H1 (cell line): ENCODE results near the gene GAS2L1. TPM values are rescaled to one million over a fixed set of nuclear protein-coding genes. Genes with fewer than 3 reads are reported as not detected.

Experiments used
- CTCF ChIA-PET: fragments of 300-600 bp; sonication (Branson Sonifier 250); formaldehyde crosslinking; loops from one replicate; lab custom pipeline; 2021; ENCODE audit not compliant: partially characterized antibody; lab: Charles Lee
- POLR2A ChIA-PET: fragments of 300-600 bp; sonication (Branson Sonifier 250); formaldehyde crosslinking; loops from one replicate; lab custom pipeline; 2021; ENCODE audit warnings: inconsistent platforms; ENCODE audit not compliant: partially characterized antibody; lab: Charles Lee
- DNase-seq, 2 experiments: peaks; one replicate each; pipeline versions ENCODE4 v3.0.0 to v3.0.0-alpha.2; 2010 to 2022; ENCODE audit warnings: low spot score in 2 of 2, low read depth in 1 of 2, mixed read lengths in 1 of 2
- FAIRE-seq: peaks from 2 replicates; lab custom pipeline; 2011; peaks lifted over from hg19 to GRCh38; lab: Jason Lieb, UNC
- H2AFZ ChIP-seq: 2 replicates; pipeline ENCODE4 v1.8.1; 2012; ENCODE audit warnings: low read length, inconsistent platforms
- H2AK5ac ChIP-seq: 2 replicates; pipeline ENCODE4 v1.6.1; 2013; ENCODE audit warnings: low read depth, low read length
- H2BK120ac ChIP-seq: replicated peaks from 2 replicates; pipeline ENCODE3; 2013; ENCODE audit warnings: low read depth, low read length, inconsistent platforms
- H2BK12ac ChIP-seq: 2 replicates; pipeline ENCODE4 v1.6.1; 2013; ENCODE audit warnings: low read depth, low read length
- H2BK15ac ChIP-seq: 2 replicates; pipeline ENCODE4 v1.6.1; 2013; ENCODE audit warnings: low read length
- H2BK20ac ChIP-seq: 2 replicates; pipeline ENCODE4 v1.6.1; 2013; ENCODE audit warnings: low read length
- H2BK5ac ChIP-seq: 2 replicates; pipeline ENCODE4 v1.6.1; 2013; ENCODE audit warnings: low read depth, low read length
- H3K14ac ChIP-seq: 2 replicates; pipeline ENCODE4 v1.6.1; 2013; ENCODE audit warnings: inconsistent platforms; ENCODE audit not compliant: insufficient read length
- H3K18ac ChIP-seq: 2 replicates; pipeline ENCODE4 v1.6.1; 2013; ENCODE audit warnings: low read length; ENCODE audit errors: extremely low read depth
- H3K23ac ChIP-seq: 2 replicates; pipeline ENCODE4 v1.6.1; 2013; ENCODE audit warnings: inconsistent platforms; ENCODE audit not compliant: insufficient read length
- H3K23me2 ChIP-seq: 2 replicates; pipeline ENCODE4 v1.6.1; 2013; ENCODE audit warnings: low read depth, low read length
- H3K27ac ChIP-seq: 2 replicates; pipeline ENCODE4 v1.6.1; 2011; ENCODE audit warnings: low read depth, low read length, inconsistent platforms
- H3K27me3 ChIP-seq, 4 experiments: replicated peaks in 1 of 4; 1 replicate in 1 of 4; 2 replicates in 3 of 4; pipeline versions ENCODE4 v1.6.1 to v1.8.1; 2011 to 2013; ENCODE audit warnings: low read length in 3 of 4, mild to moderate bottlenecking in 3 of 4, inconsistent platforms in 2 of 4, mixed read lengths in 2 of 4, moderate library complexity in 1 of 4; ENCODE audit not compliant: control insufficient read depth in 3 of 4, insufficient read depth in 3 of 4; ENCODE audit errors: extremely low read depth in 1 of 4
- H3K36me3 ChIP-seq, 4 experiments: 2 replicates each; pipeline versions ENCODE4 v1.6.1 to v1.8.1; 2011 to 2013; ENCODE audit warnings: mild to moderate bottlenecking in 4 of 4, low read length in 3 of 4, moderate library complexity in 2 of 4, control low read depth in 1 of 4, inconsistent platforms in 1 of 4; ENCODE audit not compliant: insufficient read depth in 4 of 4, control insufficient read depth in 2 of 4
- H3K4ac ChIP-seq: replicated peaks from 2 replicates; pipeline ENCODE3; 2013; ENCODE audit warnings: low read length, low read depth, mixed read lengths, inconsistent platforms; ENCODE audit not compliant: insufficient read length
- H3K4me1 ChIP-seq, 4 experiments: replicated peaks in 1 of 4; 1 replicate in 1 of 4; 2 replicates in 3 of 4; pipeline versions ENCODE4 v1.6.1 to v1.8.1; 2011 to 2013; ENCODE audit warnings: low read length in 3 of 4, inconsistent platforms in 2 of 4, mixed read lengths in 1 of 4; ENCODE audit not compliant: insufficient read depth in 4 of 4, control insufficient read depth in 3 of 4
- H3K4me2 ChIP-seq, 2 experiments: 2 replicates each; pipeline versions ENCODE4 v1.6.1 to v1.8.1; 2011 to 2013; ENCODE audit warnings: low read depth in 2 of 2, low read length in 2 of 2, control low read depth in 1 of 2, inconsistent platforms in 1 of 2, mild to moderate bottlenecking in 1 of 2; ENCODE audit not compliant: insufficient read depth in 1 of 2
- H3K4me3 ChIP-seq, 4 experiments: fragments of 200-600, 300-600 bp in 1 of 4; sonication (generic), shearing (Covaris generic), sonication (Bioruptor Twin) in 1 of 4; 2 replicates each; pipeline versions ENCODE4 v1.5.1 to v1.8.1; 2011 to 2016; ENCODE audit warnings: low read length in 4 of 4, low read depth in 3 of 4, control low read depth in 2 of 4, inconsistent platforms in 2 of 4, mild to moderate bottlenecking in 2 of 4, mixed read lengths in 1 of 4, moderate library complexity in 1 of 4; ENCODE audit not compliant: insufficient read depth in 2 of 4; ENCODE audit errors: extremely low read depth in 1 of 4
- H3K56ac ChIP-seq: replicated peaks from 2 replicates; pipeline ENCODE3; 2013; ENCODE audit warnings: low read depth, mild to moderate bottlenecking, mixed read lengths, low read length, inconsistent platforms; ENCODE audit not compliant: insufficient read length
- H3K79me1 ChIP-seq: 2 replicates; pipeline ENCODE4 v1.6.1; 2013; ENCODE audit warnings: low read depth, low read length, control low read depth
- H3K79me2 ChIP-seq, 2 experiments: 2 replicates each; pipeline versions ENCODE4 v1.6.1 to v1.8.1; 2012 to 2013; ENCODE audit warnings: low read length in 2 of 2, mild to moderate bottlenecking in 2 of 2, inconsistent platforms in 1 of 2; ENCODE audit not compliant: insufficient read depth in 2 of 2, control insufficient read depth in 1 of 2
- H3K9ac ChIP-seq, 4 experiments: replicated peaks in 1 of 4; 1 replicate in 1 of 4; 2 replicates in 3 of 4; pipeline versions ENCODE4 v1.6.1 to v1.8.1; 2011 to 2013; ENCODE audit warnings: low read depth in 3 of 4, low read length in 3 of 4, control low read depth in 2 of 4, mild to moderate bottlenecking in 2 of 4, moderate library complexity in 2 of 4, inconsistent platforms in 1 of 4; ENCODE audit errors: extremely low read depth in 1 of 4
- H3K9me3 ChIP-seq, 2 experiments: 2 replicates each; pipeline versions ENCODE4 v1.6.1 to v1.8.1; 2012 to 2013; ENCODE audit warnings: mild to moderate bottlenecking in 2 of 2, moderate library complexity in 2 of 2, control low read depth in 1 of 2, inconsistent platforms in 1 of 2, low read depth in 1 of 2, low read length in 1 of 2, mixed read lengths in 1 of 2; ENCODE audit not compliant: insufficient read depth in 2 of 2
- H4K20me1 ChIP-seq, 2 experiments: replicated peaks in 1 of 2; 2 replicates each; pipeline versions ENCODE3 to v1.8.1; 2011 to 2013; ENCODE audit warnings: inconsistent platforms in 2 of 2, low read length in 2 of 2, mild to moderate bottlenecking in 1 of 2; ENCODE audit not compliant: insufficient read depth in 2 of 2, control insufficient read depth in 1 of 2
- H4K5ac ChIP-seq: 2 replicates; pipeline ENCODE4 v1.6.1; 2013; ENCODE audit warnings: low read length, low read depth, mixed read lengths, inconsistent platforms; ENCODE audit not compliant: insufficient read length
- H4K8ac ChIP-seq: 2 replicates; pipeline ENCODE4 v1.8.0; 2013; ENCODE audit warnings: mild to moderate bottlenecking, moderate library complexity, low read length, inconsistent platforms; ENCODE audit not compliant: insufficient read depth; ENCODE audit errors: extremely low read depth
- H4K91ac ChIP-seq: replicated peaks from 2 replicates; pipeline ENCODE3; 2013; ENCODE audit warnings: low read length, mixed read lengths, inconsistent platforms; ENCODE audit not compliant: insufficient read length
- CBX8 ChIP-seq: fragments of 300-800, 300-1000 bp; sonication (generic); IDR thresholded peaks from 2 replicates; pipeline ENCODE4 v1.7.1; 2016; ENCODE audit warnings: low read depth, low read length, borderline replicate concordance
- EZH2 ChIP-seq: fragments of 200-600 bp; sonication (generic); IDR thresholded peaks from 2 replicates; pipeline ENCODE4 v1.7.1; 2012; ENCODE audit warnings: low read depth, mild to moderate bottlenecking, moderate library complexity, low read length, inconsistent platforms; ENCODE audit not compliant: severe bottlenecking
- MAFK ChIP-seq: IDR thresholded peaks from 2 replicates; pipeline ENCODE4 v1.6.1; 2012; ENCODE audit warnings: low read depth, mild to moderate bottlenecking, improper control_type of control experiment, low read length
- RAD21 ChIP-seq, 2 experiments: IDR thresholded peaks in 1 of 2; conservative IDR thresholded peaks in 1 of 2; 2 replicates each; pipeline ENCODE4 v1.6.1; 2011; ENCODE audit warnings: low read depth in 2 of 2, low read length in 2 of 2, improper control_type of control experiment in 1 of 2, inconsistent platforms in 1 of 2, mild to moderate bottlenecking in 1 of 2, moderate library complexity in 1 of 2
- SIRT6 ChIP-seq: IDR thresholded peaks from one replicate; pipeline ENCODE4 v1.7.1; 2012; ENCODE audit warnings: low read length, inconsistent platforms
- WGBS, 2 experiments: shearing (Covaris generic) in 1 of 2; methylation state at CpG; one replicate each; pipeline versions ENCODE4 v1.1.6 to v1.1.7; 2013 to 2015; ENCODE audit warnings: low lambda C conversion rate in 2 of 2, mixed read lengths in 2 of 2, inconsistent platforms in 1 of 2, low coverage in 1 of 2, missing lambda C conversion rate in 1 of 2; ENCODE audit not compliant: insufficient replicate concordance in 2 of 2, insufficient coverage in 1 of 2, insufficient read length in 1 of 2; ENCODE audit errors: extremely low coverage in 1 of 2, missing lambda C conversion rate in 1 of 2; 5-methylcytosine and 5-hydroxymethylcytosine counted together
- polyA plus RNA-seq, 7 experiments: library from polyadenylated mRNA; depleted of rRNA in 3 of 7; stranded (reverse) in 5 of 7; unstranded in 2 of 7; fragments of >200 nt in 5 of 7; fragments of 200-250 nt in 2 of 7; gene quantifications; 1 replicate in 5 of 7; 2 replicates in 1 of 7; 4 replicates in 1 of 7; pipeline versions ENCODE4 v1.2.1 to v1.2.3, GENCODE V29; 2011 to 2013; ENCODE audit warnings: missing spikeins in 2 of 7, mixed read lengths in 2 of 7
- total RNA-seq: library from RNA; stranded (reverse); fragmentation: NEBNext Ultra II Directional; extraction: Animal tissue kit (Norgen Biotek cat#: 25700); gene quantifications from 2 replicates; pipeline ENCODE4 v1.2.1, GENCODE V29; 2021

The GAS2L1 gene
- total and polyA plus RNA-seq, 2 of the 8 experiments (the other 6 are each of a cell fraction or from before 2014, with no cell fraction given), result 3.6 to 10.1 TPM

GRCh38 chr22:29341849-29342127 is 35.3 kb downstream of the GAS2L1 start:
- Histone ChIP-seq H4K5ac (no peak overlapping the region), H2AFZ (no peak overlapping the region), H4K20me1 (peaks cover 1 to 9% of the 10 kb centered on the region in 2 experiments), H3K23me2 (no peaks in the 10 kb centered on the region), H2AK5ac (no peak overlapping the region), H3K27me3 (no peaks in the 10 kb centered on the region), H3K4me2 (no peak overlapping the region), H4K8ac (no peak overlapping the region), H3K4me3 (no peak overlapping the region), H3K79me1 (no peaks in the 10 kb centered on the region), H4K91ac (no peak overlapping the region), H3K14ac (no peak overlapping the region), H3K36me3 (peaks cover 4 to 37% (median 21%) of the 10 kb centered on the region in 4 experiments; a peak in 7 of 8 replicates), H3K9me3 (no peaks in the 10 kb centered on the region), H2BK5ac (no peak overlapping the region), H3K4me1 (no peaks in the 10 kb centered on the region), H3K18ac (no peak overlapping the region), H2BK120ac (no peak overlapping the region), H3K56ac (no peak overlapping the region), H3K9ac (no peak overlapping the region), H2BK15ac (no peak overlapping the region), H2BK20ac (no peak overlapping the region), H2BK12ac (no peak overlapping the region), H3K27ac (no peak overlapping the region), H3K23ac (no peak overlapping the region), H3K79me2 (no peaks in the 10 kb centered on the region), H3K4ac (no peak overlapping the region)
- ChIA-PET POLR2A (interaction anchor here (0.9 to 1.2 kb wide), 3 partner anchors 9 to 28 kb away, joined by 3 read pairs; no protein-coding TSS in a partner anchor), CTCF (interaction anchor here (0.6 to 1.7 kb wide), 6 partner anchors 10 to 404 kb away, joined by 3 to 6 read pairs (median 3); no protein-coding TSS in a partner anchor)
- DNase-seq (no peak), FAIRE-seq (no peak)
- TF ChIP-seq SIRT6, result no peak
- no peak for TF ChIP-seq RAD21 (IDR thresholded peaks at IDR 0.05 in 1 of 2, conservative IDR thresholded peaks at IDR 0.05 in 1 of 2; ENCODE audit: low read depth in 2 of 2, low read length in 2 of 2)
- no peak for TF ChIP-seq MAFK
- TF ChIP-seq EZH2, result no peak
- no peak for TF ChIP-seq CBX8
- 80% methylated on average over 2 of the region's 2 CpGs; no CpG with 5 or more reads in 1 of the 2 experiments for WGBS, 2 experiments
